GM23338 (cell line): ENCODE data around the gene BCAS1.

Source experiments
- CREB1 ChIP-seq: fragments of 250-450 bp; sonication (Bioruptor Pico); IDR thresholded peaks from 2 replicates; pipeline ENCODE4 v1.5.0; 2020; ENCODE audit warnings: low read depth, mild to moderate bottlenecking, moderate library complexity
- CTCF ChIP-seq, 2 experiments: fragments of 200-600 bp in 1 of 2; sonication (generic) in 1 of 2; conservative IDR thresholded peaks; 2 replicates each; pipeline versions ENCODE4 v1.5.1 to v1.6.1; 2016 to 2017; ENCODE audit warnings: antibody characterized with exemption in 2 of 2, low read depth in 2 of 2, mild to moderate bottlenecking in 2 of 2, moderate library complexity in 1 of 2
- EZH2phosphoT487 ChIP-seq: fragments of 200-600 bp; sonication (generic); IDR thresholded peaks from one replicate; pipeline ENCODE4 v1.8.1; 2018; ENCODE audit warnings: antibody characterized with exemption; ENCODE audit not compliant: unreplicated experiment
- JUNB ChIP-seq: IDR thresholded peaks from one replicate; pipeline ENCODE4 v1.6.1; 2016; ENCODE audit warnings: antibody characterized with exemption; ENCODE audit not compliant: unreplicated experiment
- POLR2AphosphoS5 ChIP-seq: IDR thresholded peaks from 2 replicates; pipeline ENCODE4 v1.6.1; 2016; ENCODE audit warnings: antibody characterized with exemption, low read depth
- REST ChIP-seq: IDR thresholded peaks from one replicate; pipeline ENCODE4 v1.6.1; 2018; ENCODE audit warnings: antibody characterized with exemption; ENCODE audit not compliant: unreplicated experiment
- STAT1 ChIP-seq: IDR thresholded peaks from one replicate; pipeline ENCODE4 v1.6.1; 2016; ENCODE audit warnings: antibody characterized with exemption; ENCODE audit not compliant: unreplicated experiment
- TF ChIP-seq, protein P1 (sequence below): IDR thresholded peaks from 2 replicates; pipeline ENCODE4 v1.6.1; 2016; ENCODE audit warnings: antibody characterized with exemption

DNA sequence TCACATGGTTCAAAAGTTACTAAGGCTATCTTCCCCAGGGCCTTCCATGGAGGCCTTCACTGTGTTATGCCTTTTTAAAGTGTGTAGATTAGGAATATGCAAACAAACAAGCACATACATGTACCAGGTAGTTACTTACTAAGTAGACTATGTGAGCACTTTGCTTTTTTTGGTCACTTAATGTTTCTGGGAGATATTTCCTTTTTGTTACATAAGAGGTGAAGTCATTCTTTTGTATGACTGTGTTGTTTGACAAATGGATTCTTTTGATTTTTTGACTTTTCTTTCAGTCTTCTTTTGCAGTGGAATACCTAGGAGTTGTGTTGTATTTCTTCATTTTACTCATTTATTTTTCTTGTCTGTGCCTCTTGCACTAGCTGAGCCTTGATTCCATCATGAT, 39.6 kb upstream of the BCAS1 start:
- TF ChIP-seq POLR2AphosphoS5 = no peak
- no peak for TF ChIP-seq CTCF (conservative IDR thresholded peaks at IDR 0.05; ENCODE audit: low read depth in 2 of 2)
- no peak for TF ChIP-seq EZH2phosphoT487
- no peak for TF ChIP-seq STAT1
- TF ChIP-seq JUNB = no peak
- TF ChIP-seq, protein P1, sequence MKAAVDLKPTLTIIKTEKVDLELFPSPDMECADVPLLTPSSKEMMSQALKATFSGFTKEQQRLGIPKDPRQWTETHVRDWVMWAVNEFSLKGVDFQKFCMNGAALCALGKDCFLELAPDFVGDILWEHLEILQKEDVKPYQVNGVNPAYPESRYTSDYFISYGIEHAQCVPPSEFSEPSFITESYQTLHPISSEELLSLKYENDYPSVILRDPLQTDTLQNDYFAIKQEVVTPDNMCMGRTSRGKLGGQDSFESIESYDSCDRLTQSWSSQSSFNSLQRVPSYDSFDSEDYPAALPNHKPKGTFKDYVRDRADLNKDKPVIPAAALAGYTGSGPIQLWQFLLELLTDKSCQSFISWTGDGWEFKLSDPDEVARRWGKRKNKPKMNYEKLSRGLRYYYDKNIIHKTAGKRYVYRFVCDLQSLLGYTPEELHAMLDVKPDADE = no peak
- no peak for TF ChIP-seq REST
- TF ChIP-seq CREB1 (CRISPR knock-in tag) = no peak
